GM18867 (cell line): Measurements from ENCODE around the gene SLC11A1.

Experiments used
- ATAC-seq: cut with Tn5 transposase; IDR thresholded peaks from one replicate; pipeline ENCODE4 v1.9.1; 2021; ENCODE audit warnings: mild to moderate bottlenecking, moderate library complexity; ENCODE audit not compliant: unreplicated experiment

SLC11A1 gene

GRCh38 chr2:218366621-218367414, 15.3 kb upstream of the SLC11A1 start:
- ATAC-seq: no peak

GRCh38 chr2:218367415-218368149, 14.5 kb upstream of the SLC11A1 start:
- ATAC-seq: peak; percentile 91

GRCh38 chr2:218368150-218368528, 13.9 kb upstream of the SLC11A1 start:
- ATAC-seq: no peak

GRCh38 chr2:218368621-218369153, 13.4 kb upstream of the SLC11A1 start:
- no peak for ATAC-seq

GRCh38 chr2:218369330-218369729, 12.7 kb upstream of the SLC11A1 start:
- ATAC-seq: no peak

GRCh38 chr2:218370410-218371063, 11.5 kb upstream of the SLC11A1 start:
- no peak for ATAC-seq

GRCh38 chr2:218371983-218372350, 10.1 kb upstream of the SLC11A1 start:
- ATAC-seq: no peak

- ATAC-seq: no peak
Observed at GRCh38 chr2:218374795-218375194, 7.3 kb upstream of the SLC11A1 start.

- ATAC-seq: no peak
Observed at GRCh38 chr2:218375212-218375611, 6.9 kb upstream of the SLC11A1 start.

GRCh38 chr2:218378053-218378452, 4.0 kb upstream of the SLC11A1 start:
- no peak for ATAC-seq

- ATAC-seq: no peak
Observed at GRCh38 chr2:218382785-218383184, 712 bp downstream of the SLC11A1 start.

- ATAC-seq: no peak
Observed at GRCh38 chr2:218383892-218384519, 1.9 kb downstream of the SLC11A1 start.

- no peak for ATAC-seq
Observed at GRCh38 chr2:218384975-218385374, 2.9 kb downstream of the SLC11A1 start.

- ATAC-seq: no peak
Observed at GRCh38 chr2:218386505-218387368, 4.7 kb downstream of the SLC11A1 start.

- no peak for ATAC-seq
Observed at GRCh38 chr2:218387369-218388194, 5.5 kb downstream of the SLC11A1 start.

- no peak for ATAC-seq
Observed at GRCh38 chr2:218389333-218390150, 7.5 kb downstream of the SLC11A1 start.

- ATAC-seq: no peak
Observed at GRCh38 chr2:218391202-218391601, 9.1 kb downstream of the SLC11A1 start.

GRCh38 chr2:218392459-218392858, 10.4 kb downstream of the SLC11A1 start:
- no peak for ATAC-seq
